ENCODE data around the gene NOXA1.
"Not testable (repeated sequence)": the region's sequence is repeated elsewhere in the genome, so short reads cannot be mapped to it uniquely, and the experiment has no call there.

NOXA1 gene

GRCh38 chr9:137406085-137406760 lies 17.0 kb upstream of the NOXA1 start:
- no peak for DNase-seq

DNA sequence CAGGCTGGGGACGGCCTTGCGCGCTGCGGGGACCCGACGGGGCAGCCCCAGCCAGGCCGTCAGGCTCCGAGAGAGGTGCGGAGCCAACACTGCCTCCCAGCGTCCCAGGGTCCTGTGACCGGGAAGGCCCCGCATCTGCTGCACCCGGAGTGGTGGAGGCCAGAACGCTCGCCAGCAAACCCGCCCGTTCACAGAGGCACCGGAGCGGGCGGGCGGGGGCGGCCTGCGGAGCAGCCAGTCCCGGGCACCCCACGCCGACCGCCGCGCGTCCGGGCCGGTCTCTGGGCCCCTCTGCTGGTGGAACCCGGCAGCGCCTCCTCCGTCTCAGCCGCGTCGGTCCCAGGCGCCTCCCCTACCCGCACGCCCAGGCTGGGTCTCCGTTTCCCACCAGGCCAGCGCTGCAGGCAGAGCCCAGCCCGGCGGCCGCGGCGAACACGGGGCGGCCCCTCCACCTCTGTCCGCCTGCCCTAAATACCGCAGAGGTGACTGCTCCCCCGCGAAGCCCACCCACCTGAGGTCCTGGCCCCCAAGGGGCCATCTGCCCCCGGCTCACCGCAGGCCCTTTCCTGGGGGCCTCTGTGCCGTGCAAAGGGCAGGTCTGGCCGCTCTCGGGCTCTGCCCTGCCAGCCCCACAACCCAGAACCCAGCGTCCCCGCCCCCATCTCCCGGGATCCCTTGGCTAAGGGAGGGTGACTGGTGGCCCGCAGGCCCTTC lies 16.2 kb upstream of the NOXA1 start:
- DNase-seq = no peak

DNA sequence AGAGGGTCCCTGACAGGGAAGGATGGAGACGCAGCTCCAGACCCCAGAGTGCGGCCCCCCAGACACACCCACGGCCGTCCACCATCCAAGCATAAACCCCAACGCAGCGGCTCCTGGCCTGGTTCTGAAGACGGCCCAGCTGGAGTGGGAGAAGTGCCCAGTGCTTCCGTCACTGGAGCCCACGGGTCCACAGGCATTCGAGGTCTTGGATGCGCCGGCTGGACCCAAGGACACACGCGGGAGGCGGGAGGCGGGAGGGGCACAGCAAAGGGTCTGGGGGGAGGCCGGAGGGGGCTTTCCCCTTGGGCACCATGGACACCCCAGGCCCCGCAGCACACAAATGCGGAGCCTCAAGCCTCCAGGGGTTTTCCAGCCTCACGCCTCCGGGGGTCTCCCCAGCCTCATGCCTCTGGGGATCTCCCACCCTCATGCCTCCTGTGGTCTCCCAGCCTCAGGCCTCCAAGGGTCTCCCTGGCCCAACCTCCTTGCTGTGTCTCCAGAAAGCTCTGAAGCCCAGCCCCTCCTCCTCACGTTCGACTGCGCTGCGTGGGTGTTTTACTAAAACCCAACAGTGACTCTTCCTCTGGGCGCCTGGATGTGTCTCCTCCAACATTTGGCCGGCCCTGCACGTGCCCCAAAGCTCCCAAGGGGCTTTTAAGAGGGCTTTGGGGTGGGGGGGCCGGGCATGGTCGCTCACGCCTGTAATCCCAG lies 15.4 kb upstream of the NOXA1 start:
- DNase-seq = no peak

DNA sequence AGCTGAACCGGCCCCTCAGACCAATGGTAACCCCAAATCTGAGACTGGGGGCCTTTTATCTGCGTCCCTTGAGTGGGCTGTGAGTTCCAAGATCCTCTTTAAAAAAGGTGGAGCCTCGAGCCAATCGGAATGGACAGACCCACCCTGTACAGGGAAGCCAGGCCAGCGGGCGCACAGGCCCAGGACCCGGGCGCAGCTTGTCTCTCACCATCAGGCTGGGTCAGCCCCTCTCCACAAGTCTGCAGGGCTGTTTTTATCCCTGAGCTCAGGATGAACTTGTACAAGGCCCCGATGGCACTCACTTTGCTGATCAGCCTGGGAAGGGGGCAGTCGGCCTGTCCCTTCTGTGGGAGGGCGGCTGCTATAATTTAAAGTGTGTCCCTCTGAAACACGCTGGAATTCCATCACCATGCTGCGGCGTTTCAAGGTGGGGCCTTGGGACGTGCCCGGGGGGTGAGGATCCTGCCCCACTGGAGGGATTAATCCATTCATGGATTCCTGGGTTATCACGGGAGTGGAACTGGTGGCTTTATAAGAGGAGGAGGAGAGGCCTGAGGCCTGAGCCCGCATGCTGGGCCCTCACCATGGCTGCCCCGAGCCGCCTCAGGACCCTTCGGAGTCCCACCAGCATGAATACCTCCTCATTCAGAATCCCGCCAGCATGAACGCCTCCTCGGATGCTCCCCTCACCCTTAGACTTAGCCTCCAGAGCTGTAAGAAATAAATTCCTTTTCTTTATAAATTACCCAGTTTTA lies 14.4 kb upstream of the NOXA1 start:
- DNase-seq = no peak

GRCh38 chr9:137409515-137409914 lies 13.7 kb upstream of the NOXA1 start:
- no peak for DNase-seq

DNA sequence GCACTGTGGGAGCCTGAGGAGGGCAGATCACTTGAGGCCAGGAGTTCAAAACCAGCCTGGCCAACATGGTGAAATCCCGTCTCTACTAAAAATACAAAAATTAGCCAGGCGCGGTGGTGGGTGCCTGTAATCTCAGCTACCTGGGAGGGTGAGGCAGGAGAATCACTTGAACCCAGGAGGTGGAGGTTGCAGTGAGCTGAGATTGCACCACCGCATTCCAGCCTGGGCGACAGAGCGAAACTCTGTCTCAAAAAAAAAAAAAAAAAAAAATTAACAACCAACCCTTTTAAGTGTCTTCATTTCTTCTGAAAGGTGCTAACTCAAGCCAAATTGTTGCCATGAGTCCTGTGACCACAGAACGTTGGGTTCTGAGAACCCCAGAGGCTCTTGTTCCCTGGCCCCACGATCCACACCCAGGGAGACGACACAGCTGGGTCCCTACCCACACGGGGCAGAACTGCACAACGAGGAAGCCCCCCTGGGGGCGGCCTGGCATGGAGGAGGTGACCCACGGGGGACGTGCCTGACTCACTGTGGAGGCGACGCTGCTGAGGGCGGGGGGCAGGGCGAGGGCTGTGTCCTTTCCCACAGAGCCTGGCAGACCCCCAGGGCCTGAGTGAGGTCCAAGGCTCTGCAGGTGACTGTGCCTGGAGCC lies 12.8 kb upstream of the NOXA1 start:
- DNase-seq = not testable (repeated sequence)

- no peak for DNase-seq
These were observed 12.3 kb upstream of the NOXA1 start for GRCh38 chr9:137410891-137411249.

DNA sequence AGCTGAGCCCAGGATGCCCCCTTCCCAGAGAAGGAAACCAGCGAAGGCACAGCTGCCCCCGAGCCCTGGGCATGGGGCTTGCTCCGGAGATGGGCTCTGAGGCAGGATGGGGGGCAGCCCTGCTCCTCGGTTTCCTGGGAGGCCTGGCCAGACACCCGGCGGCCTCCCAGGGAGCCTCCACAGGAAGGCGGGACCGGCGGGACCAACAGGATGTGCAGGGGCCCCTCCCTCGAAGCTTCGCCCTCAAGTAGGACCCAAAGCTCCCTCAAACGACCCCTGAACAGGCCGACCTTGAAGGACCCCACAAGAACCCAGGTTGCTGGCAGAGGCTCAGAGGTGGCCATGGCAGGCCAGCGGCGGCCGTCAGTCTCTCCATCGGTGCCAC lies 11.9 kb upstream of the NOXA1 start:
- no peak for DNase-seq

DNA sequence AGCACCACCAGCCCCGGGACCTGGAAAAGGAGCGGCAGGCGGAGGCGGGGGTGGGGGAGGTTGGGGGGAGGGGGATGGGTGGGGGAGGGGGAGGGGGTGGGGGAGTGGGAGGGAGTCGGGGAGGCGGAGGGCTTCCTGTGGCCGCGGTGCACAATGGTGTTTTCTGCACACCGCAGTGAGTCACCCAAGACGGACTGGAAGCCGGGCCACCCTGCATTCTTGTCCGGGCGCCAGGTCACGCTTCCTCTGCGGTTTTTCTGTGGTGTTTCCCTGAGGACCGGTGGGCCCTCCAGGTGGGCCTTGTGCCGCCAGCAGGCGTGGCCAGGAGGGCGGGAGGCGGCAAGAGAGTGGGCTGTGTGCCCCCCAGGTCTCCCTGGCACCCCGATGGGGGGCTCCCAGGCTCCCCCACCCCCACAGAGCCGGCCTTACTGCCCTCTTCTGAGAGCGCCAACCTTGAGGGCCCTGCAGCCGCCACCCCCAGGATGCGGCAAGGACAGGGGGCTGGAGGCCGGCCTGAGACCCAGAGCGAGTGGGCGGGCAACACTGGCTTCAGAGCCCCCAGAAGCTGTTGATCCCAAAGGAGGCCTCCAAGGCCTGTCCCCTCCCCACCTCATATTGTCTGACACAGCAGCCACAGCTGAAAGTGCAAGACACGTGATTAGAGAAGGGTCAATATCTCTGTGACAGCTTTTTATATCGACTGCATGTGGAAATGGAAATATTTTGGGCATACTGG lies 11.4 kb upstream of the NOXA1 start:
- DNase-seq = no peak

DNA sequence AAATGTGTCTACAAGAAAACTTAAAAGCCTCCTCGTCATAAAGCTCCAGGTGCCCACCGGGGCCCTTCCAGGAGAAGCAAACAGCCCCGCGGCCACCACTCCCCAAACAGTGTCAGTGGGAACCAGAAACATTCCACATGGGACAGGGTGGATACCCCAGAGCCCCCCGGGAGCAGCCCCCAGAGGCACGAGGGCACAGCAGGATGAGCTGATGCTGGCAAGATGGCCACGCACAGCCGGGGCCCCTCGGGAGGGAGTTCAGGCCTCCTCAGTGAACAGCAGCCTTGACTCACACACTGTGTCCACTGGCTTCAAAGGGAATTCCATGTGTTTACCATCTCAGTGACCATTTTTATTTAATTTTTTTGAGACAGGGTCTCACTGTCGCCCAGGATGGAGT lies 10.8 kb upstream of the NOXA1 start:
- no peak for DNase-seq

DNA sequence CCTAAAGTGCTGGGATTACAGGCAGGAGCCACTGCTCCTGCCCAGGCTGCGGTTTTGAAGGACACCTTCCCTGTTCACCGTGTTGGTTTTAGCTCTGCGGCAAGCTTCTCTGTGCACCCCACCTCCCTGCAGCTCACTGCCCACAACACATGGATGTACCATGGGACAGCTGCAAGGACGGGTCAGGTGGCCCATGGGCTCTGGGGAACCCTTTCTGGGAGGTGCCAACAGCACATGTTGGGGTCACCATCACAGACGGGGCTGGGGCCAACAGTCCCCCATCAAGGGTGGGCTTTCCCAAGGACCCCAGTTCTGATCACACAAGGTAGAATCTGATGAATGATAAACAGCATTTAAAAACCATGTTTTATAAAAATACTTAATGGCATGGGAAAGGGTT lies 7.7 kb upstream of the NOXA1 start:
- DNase-seq = no peak

DNA sequence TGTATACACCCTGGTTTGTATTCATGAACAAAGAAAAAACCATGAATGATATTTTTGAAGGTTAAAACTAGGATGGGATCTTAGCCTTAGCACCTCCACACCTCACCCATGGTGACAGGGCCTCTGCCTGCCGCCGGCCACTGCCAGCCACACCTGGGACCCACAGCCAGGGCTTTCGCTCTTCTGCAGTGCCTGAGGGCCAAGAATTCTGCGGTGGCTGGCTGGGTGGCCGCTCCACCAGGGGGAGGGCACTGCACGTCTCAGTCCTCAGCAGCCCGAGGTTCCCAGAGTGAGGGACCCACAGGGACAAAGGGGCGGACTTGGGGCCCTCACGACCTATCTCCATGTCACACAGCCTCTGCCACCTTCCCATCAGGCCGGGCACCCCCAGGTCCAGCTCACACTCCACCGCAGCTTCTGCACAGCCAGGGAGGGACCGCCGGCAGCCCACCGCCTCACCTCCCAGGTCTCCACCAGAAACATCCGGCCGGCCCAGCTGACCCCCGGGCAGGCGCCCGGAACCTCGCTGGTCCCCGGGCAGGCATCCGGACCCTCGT lies 7.1 kb upstream of the NOXA1 start:
- no peak for DNase-seq

GRCh38 chr9:137416563-137417151 lies 6.5 kb upstream of the NOXA1 start:
- DNase-seq = no peak

- no peak for DNase-seq
These were observed 5.8 kb upstream of the NOXA1 start for GRCh38 chr9:137417161-137418021.

DNA sequence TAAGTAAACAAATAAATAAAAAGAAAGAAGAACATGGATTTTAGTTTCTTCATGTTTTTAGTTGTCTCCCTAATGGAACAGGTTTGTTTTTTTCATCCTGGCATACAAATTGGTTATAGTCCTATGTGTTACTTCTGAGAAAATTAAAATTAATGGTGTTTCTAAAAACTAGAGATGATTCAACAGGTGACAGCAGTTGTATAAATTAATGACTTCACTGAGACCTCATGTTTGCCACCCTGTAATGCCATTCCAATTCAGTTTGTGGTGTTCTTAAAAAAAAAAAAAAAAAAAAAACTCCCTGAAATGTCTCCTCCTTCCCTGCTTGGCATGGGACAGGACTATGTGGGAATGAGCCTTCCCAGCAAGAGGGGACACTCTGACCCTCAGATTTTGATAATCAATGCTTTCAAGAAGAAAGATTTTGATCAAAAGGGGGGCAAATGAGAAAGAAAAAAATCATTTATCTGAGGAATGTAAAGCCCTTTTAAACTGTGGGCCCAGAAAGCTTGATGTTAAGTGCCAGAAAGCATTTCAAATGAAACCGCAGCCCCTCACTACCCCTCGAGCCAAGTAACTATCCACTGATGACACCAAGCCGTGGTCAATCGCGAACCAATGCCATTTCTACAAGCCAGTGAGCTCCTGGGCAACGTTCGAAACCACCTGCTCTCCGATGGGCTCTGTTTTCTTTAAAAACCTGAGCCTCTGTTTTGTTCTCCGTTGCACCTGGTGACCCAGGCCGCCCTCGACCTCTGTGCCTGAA lies 1.2 kb upstream of the NOXA1 start:
- DNase-seq = no peak

DNA sequence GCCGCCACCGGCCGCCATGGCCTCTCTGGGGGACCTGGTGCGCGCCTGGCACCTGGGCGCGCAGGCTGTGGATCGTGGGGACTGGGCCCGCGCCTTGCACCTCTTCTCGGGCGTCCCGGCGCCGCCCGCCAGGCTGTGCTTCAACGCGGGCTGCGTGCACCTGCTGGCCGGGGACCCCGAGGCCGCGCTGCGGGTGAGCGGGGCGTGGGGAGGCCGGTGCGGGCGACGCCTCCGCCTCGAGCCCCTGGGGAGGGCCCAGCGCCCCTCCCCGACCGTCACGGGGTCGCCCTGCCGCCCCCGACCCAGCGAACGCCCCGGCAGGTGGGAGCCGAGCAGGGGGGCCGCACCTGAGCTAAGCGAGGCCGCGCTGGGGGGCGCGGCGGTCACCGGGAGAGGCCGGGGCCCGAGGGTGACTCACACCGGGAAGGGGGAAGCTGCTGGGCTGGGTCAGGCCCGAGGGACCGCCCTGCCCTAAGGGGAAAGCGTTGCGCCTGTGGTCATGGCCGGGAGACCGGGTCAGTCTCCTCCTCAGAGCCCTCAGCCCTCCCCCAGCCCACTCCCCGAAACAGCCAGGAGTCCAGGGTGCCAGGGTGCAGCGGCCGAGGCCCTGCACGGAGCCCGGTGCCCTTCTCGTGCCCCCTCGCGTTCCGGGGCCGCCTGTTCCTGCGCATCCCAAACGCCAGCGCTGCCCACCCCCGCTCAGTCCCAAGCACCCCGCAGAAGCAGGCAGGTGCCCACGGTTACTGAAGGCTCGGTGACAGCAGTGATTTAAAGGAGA lies 510 bp downstream of the NOXA1 start:
- DNase-seq = no peak

GRCh38 chr9:137426018-137426681 lies 3.0 kb downstream of the NOXA1 start:
- DNase-seq = no peak

Data from NCI-H1105 treated with DMSO at 0.1 percent for 48 hours (cell line).